Right lobe of liver (tissue), 6 donors: ENCODE data around the gene LST1. TPM values are rescaled to one million over a fixed set of nuclear protein-coding genes. Genes with fewer than 3 reads are reported as not detected.

ENCODE experiments used
- ATAC-seq, 4 donors: fragments of 200-7000 bp; cut with Tn5 transposase; one replicate each; pipeline ENCODE4 v1.9.1; 2020; ENCODE audit warnings: mild to moderate bottlenecking in 4 of 4, moderate library complexity in 4 of 4
- DNase-seq, 3 donors: peaks; one replicate each; pipeline ENCODE4 v3.0.0-alpha.2; 2020
- H3K27ac ChIP-seq, 3 donors: fragments of 200-600 bp; one replicate each; pipeline ENCODE4 v1.8.0; 2022
- H3K27me3 ChIP-seq, 2 donors: fragments of 200-600 bp; one replicate each; pipeline ENCODE4 v1.8.0; 2022
- H3K36me3 ChIP-seq, 4 donors: fragments of 200-600 bp; sonication (generic) in 1 of 4; one replicate each; pipeline versions ENCODE4 v1.5.1 to v1.8.0; 2017 to 2022; ENCODE audit warnings: control low read depth in 1 of 4
- H3K4me1 ChIP-seq, 4 donors: fragments of 200-600 bp; sonication (generic) in 1 of 4; one replicate each; pipeline versions ENCODE4 v1.5.1 to v1.8.0; 2017 to 2022; ENCODE audit warnings: control low read depth in 1 of 4
- H3K4me3 ChIP-seq, 3 donors: fragments of 200-600 bp; one replicate each; pipeline ENCODE4 v1.8.0; 2022
- H3K9me3 ChIP-seq, 4 donors: fragments of 200-600 bp; sonication (generic) in 1 of 4; one replicate each; pipeline versions ENCODE4 v1.5.1 to v1.8.0; 2017 to 2022; ENCODE audit warnings: control low read depth in 1 of 4
- POLR2A ChIP-seq: fragments of 450-650 bp; IDR thresholded peaks from one replicate; pipeline ENCODE4 v1.6.1; 2017; ENCODE audit warnings: antibody characterized with exemption, mild to moderate bottlenecking
- WGBS: methylation state at CpG from one replicate; pipeline ENCODE4 v1.1.6; 2018; ENCODE audit warnings: low coverage, low lambda C conversion rate; ENCODE audit not compliant: insufficient coverage; ENCODE audit errors: missing lambda C conversion rate; 5-methylcytosine and 5-hydroxymethylcytosine counted together
- intact Hi-C, 2 donors: fragments of 100-400 bp; cut with DNase I; formaldehyde crosslinking; loops; one replicate each; pipeline versions ENCODE4 v1.11.2 to v1.14.1; 2022
- total RNA-seq, 6 experiments: library from RNA; depleted of rRNA in 2 of 6; stranded (reverse); fragments of >200 nt in 2 of 6; fragmentation: NEBNext Ultra II Directional in 3 of 6; extraction: Animal tissue kit (Norgen Biotek cat#: 25700) in 3 of 6; gene quantifications; one replicate each; pipeline versions ENCODE4 v1.1.0 to v1.2.4, GENCODE V29; 2016 to 2023
- TF ChIP-seq, protein P1 (sequence below), 4 donors: fragments of 200-600 bp in 3 of 4; fragments of 450-650 bp in 1 of 4; IDR thresholded peaks; one replicate each; pipeline versions ENCODE4 v1.5.1 to v1.8.0; 2016 to 2022; ENCODE audit warnings: antibody characterized with exemption in 4 of 4, mild to moderate bottlenecking in 2 of 4
- donor health status: DM: no; HTN: yes; CAD: no.
- donor health status: DM: no; HTN: no; CAD: no.
- donor health status: DM: no; HTN: no; CAD: no.
- donor health status: DM: no; HTN: yes; CAD: no.
- donor health status: DM: no; HTN: yes; CAD: no.

LST1 gene
- total RNA-seq, 6 experiments from 2014 or later = 1.5 to 21.5 (median 6.7) TPM

DNA sequence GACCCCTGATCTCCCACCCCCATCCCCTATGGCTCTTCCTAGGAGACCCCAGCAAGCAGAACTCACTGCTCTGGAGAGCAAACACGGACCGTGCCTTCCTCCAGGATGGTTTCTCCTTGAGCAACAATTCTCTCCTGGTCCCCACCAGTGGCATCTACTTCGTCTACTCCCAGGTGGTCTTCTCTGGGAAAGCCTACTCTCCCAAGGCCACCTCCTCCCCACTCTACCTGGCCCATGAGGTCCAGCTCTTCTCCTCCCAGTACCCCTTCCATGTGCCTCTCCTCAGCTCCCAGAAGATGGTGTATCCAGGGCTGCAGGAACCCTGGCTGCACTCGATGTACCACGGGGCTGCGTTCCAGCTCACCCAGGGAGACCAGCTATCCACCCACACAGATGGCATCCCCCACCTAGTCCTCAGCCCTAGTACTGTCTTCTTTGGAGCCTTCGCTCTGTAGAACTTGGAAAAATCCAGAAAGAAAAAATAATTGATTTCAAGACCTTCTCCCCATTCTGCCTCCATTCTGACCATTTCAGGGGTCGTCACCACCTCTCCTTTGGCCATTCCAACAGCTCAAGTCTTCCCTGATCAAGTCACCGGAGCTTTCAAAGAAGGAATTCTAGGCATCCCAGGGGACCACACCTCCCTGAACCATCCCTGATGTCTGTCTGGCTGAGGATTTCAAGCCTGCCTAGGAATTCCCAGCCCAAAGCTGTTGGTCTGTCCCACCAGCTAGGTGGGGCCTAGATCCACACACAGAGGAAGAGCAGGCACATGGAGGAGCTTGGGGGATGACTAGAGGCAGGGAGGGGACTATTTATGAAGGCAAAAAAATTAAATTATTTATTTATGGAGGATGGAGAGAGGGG, 12.6 kb upstream of the LST1 start:
- no peak overlapping the region for H3K27ac ChIP-seq
- intact Hi-C loops = no loop called here
- no peaks in the 10 kb centered on the region for H3K27me3 ChIP-seq
- ATAC-seq (no peak), DNase-seq (peak in 1 of 3 donors; percentile 26)
- H3K36me3 ChIP-seq = no peaks in the 10 kb centered on the region
- 67% methylated on average over 9 of the region's 9 CpGs for WGBS
- no peaks in the 10 kb centered on the region for H3K4me1 ChIP-seq
- no peaks in the 10 kb centered on the region for H3K9me3 ChIP-seq
- TF ChIP-seq POLR2A = no peak
- TF ChIP-seq, protein P1, sequence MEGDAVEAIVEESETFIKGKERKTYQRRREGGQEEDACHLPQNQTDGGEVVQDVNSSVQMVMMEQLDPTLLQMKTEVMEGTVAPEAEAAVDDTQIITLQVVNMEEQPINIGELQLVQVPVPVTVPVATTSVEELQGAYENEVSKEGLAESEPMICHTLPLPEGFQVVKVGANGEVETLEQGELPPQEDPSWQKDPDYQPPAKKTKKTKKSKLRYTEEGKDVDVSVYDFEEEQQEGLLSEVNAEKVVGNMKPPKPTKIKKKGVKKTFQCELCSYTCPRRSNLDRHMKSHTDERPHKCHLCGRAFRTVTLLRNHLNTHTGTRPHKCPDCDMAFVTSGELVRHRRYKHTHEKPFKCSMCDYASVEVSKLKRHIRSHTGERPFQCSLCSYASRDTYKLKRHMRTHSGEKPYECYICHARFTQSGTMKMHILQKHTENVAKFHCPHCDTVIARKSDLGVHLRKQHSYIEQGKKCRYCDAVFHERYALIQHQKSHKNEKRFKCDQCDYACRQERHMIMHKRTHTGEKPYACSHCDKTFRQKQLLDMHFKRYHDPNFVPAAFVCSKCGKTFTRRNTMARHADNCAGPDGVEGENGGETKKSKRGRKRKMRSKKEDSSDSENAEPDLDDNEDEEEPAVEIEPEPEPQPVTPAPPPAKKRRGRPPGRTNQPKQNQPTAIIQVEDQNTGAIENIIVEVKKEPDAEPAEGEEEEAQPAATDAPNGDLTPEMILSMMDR (IDR thresholded peaks at IDR 0.05) = no peak
- no peak overlapping the region for H3K4me3 ChIP-seq

DNA sequence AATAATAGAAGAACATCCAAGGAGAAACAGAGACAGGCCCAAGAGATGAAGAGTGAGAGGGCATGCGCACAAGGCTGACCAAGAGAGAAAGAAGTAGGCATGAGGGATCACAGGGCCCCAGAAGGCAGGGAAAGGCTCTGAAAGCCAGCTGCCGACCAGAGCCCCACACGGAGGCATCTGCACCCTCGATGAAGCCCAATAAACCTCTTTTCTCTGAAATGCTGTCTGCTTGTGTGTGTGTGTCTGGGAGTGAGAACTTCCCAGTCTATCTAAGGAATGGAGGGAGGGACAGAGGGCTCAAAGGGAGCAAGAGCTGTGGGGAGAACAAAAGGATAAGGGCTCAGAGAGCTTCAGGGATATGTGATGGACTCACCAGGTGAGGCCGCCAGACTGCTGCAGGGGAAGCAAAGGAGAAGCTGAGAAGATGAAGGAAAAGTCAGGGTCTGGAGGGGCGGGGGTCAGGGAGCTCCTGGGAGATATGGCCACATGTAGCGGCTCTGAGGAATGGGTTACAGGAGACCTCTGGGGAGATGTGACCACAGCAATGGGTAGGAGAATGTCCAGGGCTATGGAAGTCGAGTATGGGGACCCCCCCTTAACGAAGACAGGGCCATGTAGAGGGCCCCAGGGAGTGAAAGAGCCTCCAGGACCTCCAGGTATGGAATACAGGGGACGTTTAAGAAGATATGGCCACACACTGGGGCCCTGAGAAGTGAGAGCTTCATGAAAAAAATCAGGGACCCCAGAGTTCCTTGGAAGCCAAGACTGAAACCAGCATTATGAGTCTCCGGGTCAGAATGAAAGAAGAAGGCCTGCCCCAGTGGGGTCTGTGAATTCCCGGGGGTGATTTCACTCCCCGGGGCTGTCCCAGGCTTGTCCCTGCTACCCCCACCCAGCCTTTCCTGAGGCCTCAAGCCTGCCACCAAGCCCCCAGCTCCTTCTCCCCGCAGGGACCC, 11.7 kb upstream of the LST1 start:
- Histone ChIP-seq H3K4me3 (no peak overlapping the region), H3K36me3 (no peaks in the 10 kb centered on the region), H3K27me3 (no peaks in the 10 kb centered on the region), H3K4me1 (no peaks in the 10 kb centered on the region), H3K27ac (no peak overlapping the region), H3K9me3 (no peaks in the 10 kb centered on the region)
- WGBS = 60% methylated on average over 8 of the region's 14 CpGs
- TF ChIP-seq POLR2A = no peak
- TF ChIP-seq, protein P1 (IDR thresholded peaks at IDR 0.05) = no peak
- no peak for ATAC-seq
- DNase-seq = peak in 1 of 3 donors; percentile 26
- intact Hi-C loops = no loop called here

DNA sequence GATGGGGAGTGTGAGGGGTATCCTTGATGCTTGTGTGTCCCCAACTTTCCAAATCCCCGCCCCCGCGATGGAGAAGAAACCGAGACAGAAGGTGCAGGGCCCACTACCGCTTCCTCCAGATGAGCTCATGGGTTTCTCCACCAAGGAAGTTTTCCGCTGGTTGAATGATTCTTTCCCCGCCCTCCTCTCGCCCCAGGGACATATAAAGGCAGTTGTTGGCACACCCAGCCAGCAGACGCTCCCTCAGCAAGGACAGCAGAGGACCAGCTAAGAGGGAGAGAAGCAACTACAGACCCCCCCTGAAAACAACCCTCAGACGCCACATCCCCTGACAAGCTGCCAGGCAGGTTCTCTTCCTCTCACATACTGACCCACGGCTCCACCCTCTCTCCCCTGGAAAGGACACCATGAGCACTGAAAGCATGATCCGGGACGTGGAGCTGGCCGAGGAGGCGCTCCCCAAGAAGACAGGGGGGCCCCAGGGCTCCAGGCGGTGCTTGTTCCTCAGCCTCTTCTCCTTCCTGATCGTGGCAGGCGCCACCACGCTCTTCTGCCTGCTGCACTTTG, 10.7 kb upstream of the LST1 start, which contains the start of gene TNF:
TNF (plus strand) TSS at position 231 of the 567 bp plus-strand sequence; CDS start at position 408, 177 bp downstream.
- WGBS = 41% methylated on average over 15 of the region's 19 CpGs
- H3K9me3 ChIP-seq = no peaks in the 10 kb centered on the region
- H3K27ac ChIP-seq = peak within 1 kb of the TSS in 1 of 3 donors; percentile 54
- peak within 1 kb of the TSS; percentile 11 to 32 (median 31) for H3K4me3 ChIP-seq
- TF ChIP-seq POLR2A = peak; percentile 71
- TF ChIP-seq, protein P1 (IDR thresholded peaks at IDR 0.05) = no peak
- H3K4me1 ChIP-seq = no peaks in the 10 kb centered on the region
- H3K27me3 ChIP-seq = no peaks in the 10 kb centered on the region
- DNase-seq = peak in 2 of 3 donors; percentile 49 to 56
- ATAC-seq = peak; percentile 40 to 66 (median 52)
- intact Hi-C loops = no loop called here
- H3K36me3 ChIP-seq = no peaks in the 10 kb centered on the region

DNA sequence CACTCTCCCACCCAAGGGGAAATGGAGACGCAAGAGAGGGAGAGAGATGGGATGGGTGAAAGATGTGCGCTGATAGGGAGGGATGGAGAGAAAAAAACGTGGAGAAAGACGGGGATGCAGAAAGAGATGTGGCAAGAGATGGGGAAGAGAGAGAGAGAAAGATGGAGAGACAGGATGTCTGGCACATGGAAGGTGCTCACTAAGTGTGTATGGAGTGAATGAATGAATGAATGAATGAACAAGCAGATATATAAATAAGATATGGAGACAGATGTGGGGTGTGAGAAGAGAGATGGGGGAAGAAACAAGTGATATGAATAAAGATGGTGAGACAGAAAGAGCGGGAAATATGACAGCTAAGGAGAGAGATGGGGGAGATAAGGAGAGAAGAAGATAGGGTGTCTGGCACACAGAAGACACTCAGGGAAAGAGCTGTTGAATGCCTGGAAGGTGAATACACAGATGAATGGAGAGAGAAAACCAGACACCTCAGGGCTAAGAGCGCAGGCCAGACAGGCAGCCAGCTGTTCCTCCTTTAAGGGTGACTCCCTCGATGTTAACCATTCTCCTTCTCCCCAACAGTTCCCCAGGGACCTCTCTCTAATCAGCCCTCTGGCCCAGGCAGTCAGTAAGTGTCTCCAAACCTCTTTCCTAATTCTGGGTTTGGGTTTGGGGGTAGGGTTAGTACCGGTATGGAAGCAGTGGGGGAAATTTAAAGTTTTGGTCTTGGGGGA, 10.0 kb upstream of the LST1 start:
- ATAC-seq = no peak
- 45% methylated on average over 7 of the region's 8 CpGs for WGBS
- TF ChIP-seq POLR2A = no peak
- TF ChIP-seq, protein P1 (IDR thresholded peaks at IDR 0.05) = no peak
- no peaks in the 10 kb centered on the region for H3K27me3 ChIP-seq
- H3K4me3 ChIP-seq = peak overlapping the region; percentile 11 to 32 (median 31)
- intact Hi-C loops = no loop called here
- H3K4me1 ChIP-seq = no peaks in the 10 kb centered on the region
- no peaks in the 10 kb centered on the region for H3K9me3 ChIP-seq
- H3K36me3 ChIP-seq = no peaks in the 10 kb centered on the region
- H3K27ac ChIP-seq = no peak overlapping the region
- no peak for DNase-seq
